Activated gamma-delta T cell treated with anti-CD3 and anti-CD28 coated beads, Interleukin-2, amount 50 U/mL, for 16 hours (primary cell): ENCODE measurements around the gene KNG1.
A peak's percentile ranks its signal among the peaks of the same experiment; 100 is the strongest.

Experiments used
- DNase-seq: peaks from one replicate; pipeline ENCODE4 v3.0.0-alpha.2; 2020; ENCODE audit warnings: low read depth

KNG1 gene

GRCh38 chr3:186779204-186779603 is 62.0 kb downstream of the KNG1 start:
- no peak for DNase-seq

- DNase-seq: no peak
These were observed 65.4 kb downstream of the KNG1 start for GRCh38 chr3:186782542-186783057.

- DNase-seq: peak; percentile 82
These were observed 66.0 kb downstream of the KNG1 start, which contains the start of gene EIF4A2 for GRCh38 chr3:186783058-186783730. EIF4A2 (plus strand) TSS chr3:186783577; CDS start chr3:186783611, 34 bp downstream.

GRCh38 chr3:186783731-186784515 is 66.8 kb downstream of the KNG1 start:
- peak; percentile 66 for DNase-seq

GRCh38 chr3:186784820-186785494 is 67.8 kb downstream of the KNG1 start:
- no peak for DNase-seq

GRCh38 chr3:186785495-186786018 is 68.4 kb downstream of the KNG1 start:
- DNase-seq: no peak

- DNase-seq: no peak
These were observed 69.8 kb downstream of the KNG1 start for GRCh38 chr3:186786922-186787321.

GRCh38 chr3:186787642-186788481 is 70.7 kb downstream of the KNG1 start:
- no peak for DNase-seq

- DNase-seq: no peak
These were observed 71.6 kb downstream of the KNG1 start for GRCh38 chr3:186788482-186789370.

- no peak for DNase-seq
These were observed 72.5 kb downstream of the KNG1 start for GRCh38 chr3:186789554-186790260.

GRCh38 chr3:186790261-186790981 is 73.3 kb downstream of the KNG1 start:
- no peak for DNase-seq
